ENCODE data around the gene ZNF384. TPM values are rescaled to one million over a fixed set of nuclear protein-coding genes. Genes with fewer than 3 reads are reported as not detected.
"Not testable (repeated sequence)": the region's sequence is repeated elsewhere in the genome, so short reads cannot be mapped to it uniquely, and the experiment has no call there.

The ZNF384 gene
- 10 to 100 TPM; 40.6 to 62.3 (median 47.0) TPM for polyA plus RNA-seq (ENCODE audit: insufficient read length in 10 of 10)
- long read RNA-seq, donor 1, partial matches to known transcripts = 542 of 559 reads
- long read RNA-seq, donor 1, other reads (novel, unspliced or antisense) = 15 of 559 reads
- long read RNA-seq, donor 2, partial matches to known transcripts = 0 of 2 reads
- long read RNA-seq, donor 2, other reads (novel, unspliced or antisense) = 0 of 2 reads
- long read RNA-seq, donor 3 = 0 reads
- long read RNA-seq, donor 4, partial matches to known transcripts = 5 of 6 reads
- long read RNA-seq, donor 4, other reads (novel, unspliced or antisense) = 0 of 6 reads
- long read RNA-seq, donor 5, partial matches to known transcripts = 0 of 6 reads
- long read RNA-seq, donor 5, other reads (novel, unspliced or antisense) = 0 of 6 reads
- long read RNA-seq, donor 6, partial matches to known transcripts = 790 of 821 reads
- long read RNA-seq, donor 6, other reads (novel, unspliced or antisense) = 31 of 821 reads
- long read RNA-seq, donor 7, partial matches to known transcripts = 656 of 681 reads
- long read RNA-seq, donor 7, other reads (novel, unspliced or antisense) = 23 of 681 reads
- long read RNA-seq, donor 8, partial matches to known transcripts = 0 of 1 reads
- long read RNA-seq, donor 8, other reads (novel, unspliced or antisense) = 0 of 1 reads
- long read RNA-seq, donor 9, partial matches to known transcripts = 0 of 1 reads
- long read RNA-seq, donor 9, other reads (novel, unspliced or antisense) = 0 of 1 reads

- peak; percentile 99 to 100 (median 100) for DNase-seq
Measured at GRCh38 chr12:6688999-6689882, at the start of gene ZNF384. Gene ZNF384, minus strand, starts transcription at chr12:6689375. Its CDS starts 9,855 bp downstream, at chr12:6679520.

GRCh38 chr12:6736754-6737153, 47.6 kb upstream of the ZNF384 start:
- DNase-seq = no peak

GRCh38 chr12:6735448-6736191, 46.4 kb upstream of the ZNF384 start:
- DNase-seq = peak; percentile 25 to 71 (median 43)

GRCh38 chr12:6734506-6735387, 45.6 kb upstream of the ZNF384 start:
- no peak for DNase-seq

- DNase-seq = no peak
Measured at GRCh38 chr12:6730169-6730568, 41.0 kb upstream of the ZNF384 start.

- no peak for DNase-seq
Measured at GRCh38 chr12:6729186-6729585, 40.0 kb upstream of the ZNF384 start.

- DNase-seq = no peak
Measured at GRCh38 chr12:6725350-6725749, 36.2 kb upstream of the ZNF384 start.

GRCh38 chr12:6724409-6724797, 35.2 kb upstream of the ZNF384 start:
- DNase-seq = no peak

- DNase-seq = peak; percentile 97 to 99 (median 99)
Measured at GRCh38 chr12:6723607-6724408, 34.6 kb upstream of the ZNF384 start, which contains the start of gene COPS7A. Gene COPS7A, plus strand, starts transcription at chr12:6724046. Its CDS starts 611 bp downstream, at chr12:6724657.

- no peak for DNase-seq
Measured at GRCh38 chr12:6722863-6723262, 33.7 kb upstream of the ZNF384 start.

GRCh38 chr12:6716874-6717437, 27.8 kb upstream of the ZNF384 start:
- no peak for DNase-seq

- DNase-seq = not testable (repeated sequence)
Measured at GRCh38 chr12:6716031-6716873, 27.1 kb upstream of the ZNF384 start.

- no peak for DNase-seq
Measured at GRCh38 chr12:6708960-6709394, 19.8 kb upstream of the ZNF384 start.

GRCh38 chr12:6708351-6708750, 19.2 kb upstream of the ZNF384 start:
- DNase-seq = not testable (repeated sequence)

- no peak for DNase-seq
Measured at GRCh38 chr12:6703631-6704030, 14.5 kb upstream of the ZNF384 start.

- DNase-seq = no peak
Measured at GRCh38 chr12:6701078-6701768, 12.0 kb upstream of the ZNF384 start.

- DNase-seq = peak in 2 of 3 donors; percentile 63 to 87
Measured at GRCh38 chr12:6700646-6701051, 11.5 kb upstream of the ZNF384 start, which contains the start of gene PIANP. Gene PIANP, minus strand, starts transcription at chr12:6700815. Its CDS starts 2,754 bp downstream, at chr12:6698061.

Data from muscle of back (tissue), 13 donors.